ENCODE measurements around the gene PKDREJ.
"Not testable (repeated sequence)": the region's sequence is repeated elsewhere in the genome, so short reads cannot be mapped to it uniquely, and the experiment has no call there.

Gene PKDREJ

GRCh38 chr22:46264520-46264919 is 1.4 kb upstream of the PKDREJ start:
- H3K4me1 ChIP-seq (ENCODE audit: insufficient read depth, low read length); H3K9me3 ChIP-seq (ENCODE audit: control insufficient read depth, insufficient read depth, low read length); H3K9ac ChIP-seq (ENCODE audit: low read depth, low read length); H3K36me3 ChIP-seq (ENCODE audit: insufficient read depth, low read length): not testable (repeated sequence)

GRCh38 chr22:46262449-46263215 is 511 bp downstream of the PKDREJ start:
- no peaks in the 10 kb centered on the region; the same call in 1 of the 2 replicates for H3K9me3 ChIP-seq (ENCODE audit: control insufficient read depth, insufficient read depth, low read length)

GRCh38 chr22:46260038-46260437 is 3.1 kb downstream of the PKDREJ start:
- no peak overlapping the region for H3K9ac ChIP-seq (ENCODE audit: low read depth, low read length)
- no peaks in the 10 kb centered on the region for H3K4me1 ChIP-seq (ENCODE audit: insufficient read depth, low read length)
- peaks cover 3% of the 10 kb centered on the region; the same call in 1 of the 2 replicates for H3K9me3 ChIP-seq (ENCODE audit: control insufficient read depth, insufficient read depth, low read length)
- no peaks in the 10 kb centered on the region for H3K36me3 ChIP-seq (ENCODE audit: insufficient read depth, low read length)

More at GRCh38 chr22:46262449-46263215, 511 bp downstream of the PKDREJ start:
- Histone ChIP-seq H3K9ac (ENCODE audit: low read depth, low read length) (peak overlapping the region; percentile 24; the same call in 1 of the 2 replicates), H3K4me1 (ENCODE audit: insufficient read depth, low read length) (no peaks in the 10 kb centered on the region), H3K36me3 (ENCODE audit: insufficient read depth, low read length) (no peaks in the 10 kb centered on the region)

GRCh38 chr22:46259374-46259773 is 3.8 kb downstream of the PKDREJ start:
- Histone ChIP-seq H3K36me3 (ENCODE audit: insufficient read depth, low read length) (no peaks in the 10 kb centered on the region), H3K4me1 (ENCODE audit: insufficient read depth, low read length) (no peaks in the 10 kb centered on the region), H3K9me3 (ENCODE audit: control insufficient read depth, insufficient read depth, low read length) (peaks cover 3% of the 10 kb centered on the region; the same call in 1 of the 2 replicates), H3K9ac (ENCODE audit: low read depth, low read length) (no peak overlapping the region)

- Histone ChIP-seq H3K36me3 (ENCODE audit: insufficient read depth, low read length) (no peaks in the 10 kb centered on the region), H3K4me1 (ENCODE audit: insufficient read depth, low read length) (no peaks in the 10 kb centered on the region), H3K9ac (ENCODE audit: low read depth, low read length) (no peak overlapping the region), H3K9me3 (ENCODE audit: control insufficient read depth, insufficient read depth, low read length) (peaks cover 5% of the 10 kb centered on the region; the same call in 1 of the 2 replicates)
Observed at GRCh38 chr22:46256358-46256958, 6.7 kb downstream of the PKDREJ start.

GRCh38 chr22:46251816-46252380 is 11.2 kb downstream of the PKDREJ start:
- Histone ChIP-seq H3K9ac (ENCODE audit: low read depth, low read length) (no peak overlapping the region), H3K4me1 (ENCODE audit: insufficient read depth, low read length) (no peaks in the 10 kb centered on the region), H3K36me3 (ENCODE audit: insufficient read depth, low read length) (no peaks in the 10 kb centered on the region), H3K9me3 (ENCODE audit: control insufficient read depth, insufficient read depth, low read length) (peaks cover 3% of the 10 kb centered on the region; the same call in 1 of the 2 replicates)

GRCh38 chr22:46251266-46251665 is 11.9 kb downstream of the PKDREJ start:
- Histone ChIP-seq H3K9me3 (ENCODE audit: control insufficient read depth, insufficient read depth, low read length) (peaks cover 2% of the 10 kb centered on the region; the same call in 1 of the 2 replicates), H3K36me3 (ENCODE audit: insufficient read depth, low read length) (no peaks in the 10 kb centered on the region), H3K9ac (ENCODE audit: low read depth, low read length) (peak overlapping the region; percentile 79), H3K4me1 (ENCODE audit: insufficient read depth, low read length) (no peaks in the 10 kb centered on the region)

- Histone ChIP-seq H3K9ac (ENCODE audit: low read depth, low read length) (peak overlapping the region; percentile 79), H3K9me3 (ENCODE audit: control insufficient read depth, insufficient read depth, low read length) (peaks cover 2% of the 10 kb centered on the region; the same call in 1 of the 2 replicates), H3K36me3 (ENCODE audit: insufficient read depth, low read length) (no peaks in the 10 kb centered on the region), H3K4me1 (ENCODE audit: insufficient read depth, low read length) (no peaks in the 10 kb centered on the region)
Observed at GRCh38 chr22:46250783-46251125, 12.4 kb downstream of the PKDREJ start.

- Histone ChIP-seq H3K36me3 (ENCODE audit: insufficient read depth, low read length) (no peaks in the 10 kb centered on the region), H3K9ac (ENCODE audit: low read depth, low read length) (peak within 1 kb of the TSS; percentile 79), H3K9me3 (ENCODE audit: control insufficient read depth, insufficient read depth, low read length) (peaks cover 2% of the 10 kb centered on the region; the same call in 1 of the 2 replicates), H3K4me1 (ENCODE audit: insufficient read depth, low read length) (no peaks in the 10 kb centered on the region)
Observed at GRCh38 chr22:46250035-46250782, 12.9 kb downstream of the PKDREJ start, which contains the start of gene CDPF1. Gene CDPF1, minus strand, starts transcription at chr22:46250293. Its CDS starts 2,009 bp downstream, at chr22:46248284.

GRCh38 chr22:46247443-46247975 is 15.6 kb downstream of the PKDREJ start:
- no peaks in the 10 kb centered on the region for H3K9me3 ChIP-seq (ENCODE audit: control insufficient read depth, insufficient read depth, low read length)
- no peaks in the 10 kb centered on the region for H3K36me3 ChIP-seq (ENCODE audit: insufficient read depth, low read length)
- H3K9ac ChIP-seq (ENCODE audit: low read depth, low read length) = no peak overlapping the region
- no peaks in the 10 kb centered on the region for H3K4me1 ChIP-seq (ENCODE audit: insufficient read depth, low read length)

GRCh38 chr22:46246178-46246577 is 17.0 kb downstream of the PKDREJ start:
- Histone ChIP-seq H3K9me3 (ENCODE audit: control insufficient read depth, insufficient read depth, low read length) (no peaks in the 10 kb centered on the region), H3K9ac (ENCODE audit: low read depth, low read length) (no peak overlapping the region), H3K4me1 (ENCODE audit: insufficient read depth, low read length) (no peaks in the 10 kb centered on the region), H3K36me3 (ENCODE audit: insufficient read depth, low read length) (no peaks in the 10 kb centered on the region)

- H3K9ac ChIP-seq (ENCODE audit: low read depth, low read length) = no peak overlapping the region
Observed at GRCh38 chr22:46245511-46245910, 17.6 kb downstream of the PKDREJ start.

GRCh38 chr22:46244771-46245170 is 18.4 kb downstream of the PKDREJ start:
- H3K9me3 ChIP-seq (ENCODE audit: control insufficient read depth, insufficient read depth, low read length) = no peaks in the 10 kb centered on the region
- no peaks in the 10 kb centered on the region for H3K4me1 ChIP-seq (ENCODE audit: insufficient read depth, low read length)
- no peaks in the 10 kb centered on the region for H3K36me3 ChIP-seq (ENCODE audit: insufficient read depth, low read length)
- no peak overlapping the region for H3K9ac ChIP-seq (ENCODE audit: low read depth, low read length)

More at GRCh38 chr22:46245511-46245910, 17.6 kb downstream of the PKDREJ start:
- Histone ChIP-seq H3K36me3 (ENCODE audit: insufficient read depth, low read length) (no peaks in the 10 kb centered on the region), H3K9me3 (ENCODE audit: control insufficient read depth, insufficient read depth, low read length) (no peaks in the 10 kb centered on the region), H3K4me1 (ENCODE audit: insufficient read depth, low read length) (no peaks in the 10 kb centered on the region)

GRCh38 chr22:46242076-46242475 is 21.1 kb downstream of the PKDREJ start:
- Histone ChIP-seq H3K9me3 (ENCODE audit: control insufficient read depth, insufficient read depth, low read length) (no peaks in the 10 kb centered on the region), H3K36me3 (ENCODE audit: insufficient read depth, low read length) (no peaks in the 10 kb centered on the region), H3K4me1 (ENCODE audit: insufficient read depth, low read length) (no peaks in the 10 kb centered on the region), H3K9ac (ENCODE audit: low read depth, low read length) (no peak overlapping the region)

All from ES-I3 (cell line).